Panc1 (cell line): ENCODE results near the gene TACO1. TPM values are rescaled to one million over a fixed set of nuclear protein-coding genes. Genes with fewer than 3 reads are reported as not detected.

Experiments
- ATAC-seq: fragments of 200-7000 bp; cut with Tn5 transposase; 2 replicates; pipeline ENCODE4 v1.9.1; 2020; ENCODE audit warnings: mild to moderate bottlenecking, moderate library complexity
- BruUV-seq: library from RNA; stranded (reverse); fragments of 400-500 nt; replicated peaks from 2 replicates; lab custom pipeline; 2021; lab: Mats Ljungman, UMichigan
- CTCF ChIA-PET: fragments of 300-600 bp; sonication (Branson Sonifier 250); formaldehyde crosslinking; loops from one replicate; lab custom pipeline; 2022; ENCODE audit warnings: antibody characterized with exemption; lab: Charles Lee
- POLR2A ChIA-PET: fragments of 300-600 bp; sonication (Branson Sonifier 250); formaldehyde crosslinking; loops from one replicate; lab custom pipeline; 2022; ENCODE audit warnings: antibody characterized with exemption; lab: Charles Lee
- DNase-seq: peaks from one replicate; pipeline ENCODE4 v3.0.0-alpha.2; 2010; ENCODE audit warnings: low read depth, low spot score
- H3K27ac ChIP-seq: 2 replicates; pipeline ENCODE4 v1.5.1; 2011; ENCODE audit warnings: mild to moderate bottlenecking, low read length, inconsistent platforms
- H3K27me3 ChIP-seq: fragments of 200-500 bp; sonication (Bioruptor generic); 2 replicates; pipeline ENCODE4 v1.6.0; 2014; ENCODE audit warnings: low read length, inconsistent platforms; ENCODE audit not compliant: control insufficient read depth, insufficient read depth
- H3K36me3 ChIP-seq: fragments of 200-500 bp; sonication (Bioruptor generic); 2 replicates; pipeline ENCODE4 v1.5.1; 2014; ENCODE audit warnings: inconsistent platforms, mild to moderate bottlenecking, low read length, moderate library complexity; ENCODE audit not compliant: control insufficient read depth, insufficient read depth
- H3K4me1 ChIP-seq: 2 replicates; pipeline ENCODE4 v1.5.1; 2011; ENCODE audit warnings: inconsistent platforms, mild to moderate bottlenecking, low read length, moderate library complexity; ENCODE audit not compliant: control insufficient read depth, insufficient read depth
- H3K4me3 ChIP-seq, 2 experiments: 2 replicates each; pipeline ENCODE4 v1.5.1; 2011 to 2012; ENCODE audit warnings: low read depth in 2 of 2, low read length in 2 of 2, mild to moderate bottlenecking in 2 of 2, inconsistent platforms in 1 of 2, moderate library complexity in 1 of 2
- H3K9me3 ChIP-seq: fragments of 200-500 bp; sonication (Bioruptor generic); 2 replicates; pipeline ENCODE4 v1.5.1; 2014; ENCODE audit warnings: low read depth, mild to moderate bottlenecking, inconsistent platforms, low read length, moderate library complexity; ENCODE audit not compliant: control insufficient read depth, insufficient read depth
- CTCF ChIP-seq: fragments of 450-650 bp; IDR thresholded peaks from 2 replicates; pipeline ENCODE4 v1.5.1; 2017; ENCODE audit warnings: mild to moderate bottlenecking
- POLR2AphosphoS5 ChIP-seq: IDR thresholded peaks from 2 replicates; pipeline ENCODE4 v1.6.1; 2012; ENCODE audit warnings: mild to moderate bottlenecking, low read depth, low read length, moderate library complexity
- SIN3A ChIP-seq: IDR thresholded peaks from 2 replicates; pipeline ENCODE4 v1.6.1; 2012; ENCODE audit warnings: low read depth, mild to moderate bottlenecking, low read length, moderate library complexity, borderline replicate concordance; ENCODE audit not compliant: insufficient read depth
- TCF7L2 ChIP-seq: IDR thresholded peaks from 2 replicates; pipeline ENCODE4 v1.6.1; 2011; ENCODE audit warnings: mild to moderate bottlenecking, low read depth, low read length, inconsistent platforms
- in situ Hi-C: cut with HindIII; loops from 2 replicates; pipeline ENCODE4 v1.10.0; 2016; ENCODE audit warnings: low sequenced_read_pairs, low pct_unique_long_range_greater_than_20kb
- intact Hi-C: fragments of 100-400 bp; cut with micrococcal nuclease; formaldehyde crosslinking; loops from one replicate; pipeline ENCODE4 v1.10.0; 2022; ENCODE audit not compliant: unreplicated experiment
- total RNA-seq: library from RNA; stranded (reverse); gene quantifications from one replicate; pipeline ENCODE4 v1.2.1, GENCODE V29; 2021; ENCODE audit not compliant: unreplicated experiment
- TF ChIP-seq, protein P1 (sequence below), 2 experiments: IDR thresholded peaks; 2 replicates each; pipeline ENCODE4 v1.6.1; 2011 to 2012; ENCODE audit warnings: low read depth in 2 of 2, control low read depth in 1 of 2, low read length in 1 of 2, mild to moderate bottlenecking in 1 of 2, moderate library complexity in 1 of 2; ENCODE audit not compliant: insufficient read depth in 1 of 2

Gene TACO1
- total RNA-seq, 1 experiment from 2014 or later: 17.9 TPM

DNA sequence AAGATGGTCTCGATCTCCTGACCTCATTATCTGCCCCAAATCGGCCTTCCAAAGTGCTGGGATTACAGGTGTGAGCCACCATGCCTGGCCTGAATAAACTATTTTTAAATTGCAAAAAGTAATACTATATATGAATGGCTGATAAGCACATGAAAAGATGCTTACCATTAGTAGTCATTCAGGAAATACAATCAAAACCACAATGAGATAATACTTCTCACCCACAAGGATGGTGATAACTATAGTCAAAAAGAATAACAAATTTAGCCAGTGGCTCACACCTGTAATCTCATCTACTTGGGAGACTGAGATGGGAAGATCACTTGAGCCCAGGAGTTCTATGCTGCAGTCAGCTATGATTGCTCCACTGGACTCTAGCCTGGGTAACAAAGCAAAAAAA is 2.4 kb upstream of the TACO1 start:
- ATAC-seq: no peak
- TF ChIP-seq TCF7L2 (no peak), POLR2AphosphoS5 (no peak)
- no peaks in the 10 kb centered on the region for H3K9me3 ChIP-seq
- intact Hi-C loops: no loop called here
- DNase-seq: no peak
- ChIA-PET POLR2A (no interaction called here), CTCF (no interaction called here)
- BruUV-seq: no TSS peak
- H3K4me1 ChIP-seq: peaks cover 8% of the 10 kb centered on the region
- no peak overlapping the region for H3K4me3 ChIP-seq
- H3K27ac ChIP-seq: no peak overlapping the region
- in situ Hi-C loops: no loop called here
- no peaks in the 10 kb centered on the region for H3K27me3 ChIP-seq
- peaks cover 3% of the 10 kb centered on the region; the same call in 1 of the 2 replicates for H3K36me3 ChIP-seq

- intact Hi-C loops: no loop called here
- Histone ChIP-seq H3K27ac (peak overlapping the region; percentile 86), H3K27me3 (no peaks in the 10 kb centered on the region), H3K36me3 (peaks cover 7% of the 10 kb centered on the region), H3K4me3 (peak overlapping the region; percentile 75 to 76), H3K4me1 (peaks cover 8% of the 10 kb centered on the region), H3K9me3 (no peaks in the 10 kb centered on the region)
- ChIA-PET CTCF (no interaction called here), POLR2A (interaction anchor here (0.6 kb wide), 2 partner anchors 27 to 74 kb away, joined by 4 to 10 read pairs; no protein-coding TSS in a partner anchor)
- TSS peak; percentile 49 for BruUV-seq
- DNase-seq: no peak
- TF ChIP-seq SIN3A (no peak), CTCF (no peak), POLR2AphosphoS5 (no peak), TCF7L2 (no peak)
- TF ChIP-seq, protein P1, sequence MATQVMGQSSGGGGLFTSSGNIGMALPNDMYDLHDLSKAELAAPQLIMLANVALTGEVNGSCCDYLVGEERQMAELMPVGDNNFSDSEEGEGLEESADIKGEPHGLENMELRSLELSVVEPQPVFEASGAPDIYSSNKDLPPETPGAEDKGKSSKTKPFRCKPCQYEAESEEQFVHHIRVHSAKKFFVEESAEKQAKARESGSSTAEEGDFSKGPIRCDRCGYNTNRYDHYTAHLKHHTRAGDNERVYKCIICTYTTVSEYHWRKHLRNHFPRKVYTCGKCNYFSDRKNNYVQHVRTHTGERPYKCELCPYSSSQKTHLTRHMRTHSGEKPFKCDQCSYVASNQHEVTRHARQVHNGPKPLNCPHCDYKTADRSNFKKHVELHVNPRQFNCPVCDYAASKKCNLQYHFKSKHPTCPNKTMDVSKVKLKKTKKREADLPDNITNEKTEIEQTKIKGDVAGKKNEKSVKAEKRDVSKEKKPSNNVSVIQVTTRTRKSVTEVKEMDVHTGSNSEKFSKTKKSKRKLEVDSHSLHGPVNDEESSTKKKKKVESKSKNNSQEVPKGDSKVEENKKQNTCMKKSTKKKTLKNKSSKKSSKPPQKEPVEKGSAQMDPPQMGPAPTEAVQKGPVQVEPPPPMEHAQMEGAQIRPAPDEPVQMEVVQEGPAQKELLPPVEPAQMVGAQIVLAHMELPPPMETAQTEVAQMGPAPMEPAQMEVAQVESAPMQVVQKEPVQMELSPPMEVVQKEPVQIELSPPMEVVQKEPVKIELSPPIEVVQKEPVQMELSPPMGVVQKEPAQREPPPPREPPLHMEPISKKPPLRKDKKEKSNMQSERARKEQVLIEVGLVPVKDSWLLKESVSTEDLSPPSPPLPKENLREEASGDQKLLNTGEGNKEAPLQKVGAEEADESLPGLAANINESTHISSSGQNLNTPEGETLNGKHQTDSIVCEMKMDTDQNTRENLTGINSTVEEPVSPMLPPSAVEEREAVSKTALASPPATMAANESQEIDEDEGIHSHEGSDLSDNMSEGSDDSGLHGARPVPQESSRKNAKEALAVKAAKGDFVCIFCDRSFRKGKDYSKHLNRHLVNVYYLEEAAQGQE (IDR thresholded peaks at IDR 0.05; ENCODE audit: insufficient read depth in 1 of 2, low read depth in 2 of 2, low read length in 1 of 2): no peak
- ATAC-seq: no peak
- in situ Hi-C loops: no loop called here
Measured at GRCh38 chr17:63601439-63602371, 1.0 kb downstream of the TACO1 start.
